Activated CD4-positive, alpha-beta T cell treated with anti-CD3 and anti-CD28 coated beads, Interleukin-2, Interleukin-4, amounts not matched to agents 100 ng/mL and 50 ng/mL, durations not matched to agents 16 hours and 8 hours (primary cell): Measurements from ENCODE around the gene SFSWAP.

Experiments
- DNase-seq: peaks from one replicate; pipeline ENCODE4 v3.0.0-alpha.2; 2020; ENCODE audit warnings: low spot score

SFSWAP gene

GRCh38 chr12:131836193-131836592 is 125.3 kb downstream of the SFSWAP start:
- no peak for DNase-seq

DNA sequence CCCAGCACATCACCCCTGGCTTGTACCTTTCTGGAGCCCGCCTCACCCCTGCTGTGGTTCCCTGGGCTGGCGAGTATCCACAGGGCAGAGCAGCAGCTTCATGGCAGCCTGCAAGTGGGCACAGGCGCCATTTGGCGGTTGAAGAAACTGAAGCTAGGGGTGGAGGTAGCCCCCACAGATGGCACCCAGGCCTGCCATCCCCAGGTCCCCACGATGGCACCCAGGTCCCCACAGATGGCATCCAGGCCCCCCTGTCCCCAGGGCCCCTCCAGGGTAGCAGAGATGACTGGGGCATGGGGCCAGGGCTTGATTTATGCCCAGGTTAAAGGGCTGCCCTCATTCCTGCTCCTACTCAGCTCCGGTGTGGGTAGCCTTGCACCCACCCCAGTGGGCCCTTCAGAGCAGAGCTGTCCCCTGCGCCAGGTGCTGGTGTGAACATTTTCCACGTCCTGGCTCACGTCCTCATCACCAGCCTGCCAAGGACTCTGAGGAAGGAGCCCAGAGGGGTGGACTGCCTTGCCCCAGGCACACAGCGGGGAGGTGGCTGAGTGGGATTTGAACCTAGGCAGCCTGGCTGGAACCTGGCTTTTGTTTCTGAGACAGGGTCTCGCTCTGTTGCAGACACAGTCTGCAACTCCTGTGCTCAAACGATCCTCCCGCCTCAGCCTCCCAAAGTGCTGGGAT is 126.0 kb downstream of the SFSWAP start:
- no peak for DNase-seq

GRCh38 chr12:131840643-131841416 is 129.9 kb downstream of the SFSWAP start:
- DNase-seq: no peak

DNA sequence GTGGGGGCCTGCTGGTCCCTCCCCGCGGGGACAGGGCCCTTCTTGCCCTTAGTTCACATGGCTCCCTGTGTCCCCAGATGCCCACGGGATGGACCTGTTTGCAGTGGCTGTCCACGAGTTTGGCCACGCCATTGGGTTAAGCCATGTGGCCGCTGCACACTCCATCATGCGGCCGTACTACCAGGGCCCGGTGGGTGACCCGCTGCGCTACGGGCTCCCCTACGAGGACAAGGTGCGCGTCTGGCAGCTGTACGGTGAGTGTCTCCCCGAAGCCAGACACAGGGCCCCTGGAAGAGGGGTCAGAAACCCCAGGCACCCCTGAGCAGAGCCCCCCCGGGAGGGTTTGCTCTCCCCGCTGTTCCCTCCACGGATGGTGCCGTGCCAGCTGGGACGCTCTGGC is 130.7 kb downstream of the SFSWAP start:
- no peak for DNase-seq

DNA sequence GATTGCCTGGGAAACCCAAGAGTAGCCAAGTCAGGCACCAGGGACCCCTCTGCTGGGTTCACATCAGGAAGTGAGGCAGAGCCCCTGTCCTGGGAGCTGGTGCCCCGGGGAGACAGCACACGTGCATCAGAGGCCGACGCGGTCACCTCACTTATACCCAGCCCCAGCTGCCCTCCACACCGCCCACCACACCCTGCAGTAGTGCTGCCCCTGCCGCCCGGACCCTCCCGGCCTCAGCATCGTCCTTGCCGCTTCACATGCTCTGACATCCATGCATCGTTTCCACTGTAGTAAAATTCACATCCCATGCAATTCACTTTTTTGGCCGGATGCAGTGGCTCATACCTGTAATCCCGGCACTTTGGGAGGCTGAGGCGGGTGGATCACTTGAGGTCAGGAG is 131.3 kb downstream of the SFSWAP start:
- no peak for DNase-seq

DNA sequence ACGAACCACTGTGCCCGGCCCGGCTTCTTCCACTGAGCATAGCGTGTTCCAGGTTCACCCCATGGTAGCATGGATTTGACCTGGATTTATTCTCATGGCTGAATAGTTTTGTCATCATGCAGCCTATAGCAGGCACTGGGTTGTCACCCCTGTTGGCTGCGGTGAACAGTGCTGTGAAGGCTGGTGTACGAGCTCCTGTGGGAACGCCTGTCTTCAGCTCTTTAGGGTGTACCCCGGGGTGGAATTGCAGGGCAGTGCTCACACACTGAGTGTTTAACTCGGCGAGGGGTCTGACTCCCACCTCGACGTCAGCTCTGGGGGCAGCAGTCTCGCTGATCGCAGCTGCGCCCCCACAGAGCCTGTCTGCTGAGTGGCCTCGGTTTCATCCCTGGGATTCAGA is 132.6 kb downstream of the SFSWAP start:
- no peak for DNase-seq

- no peak for DNase-seq
Measured at GRCh38 chr12:131844140-131844539, 133.2 kb downstream of the SFSWAP start.

- no peak for DNase-seq
Measured at GRCh38 chr12:131844656-131845055, 133.8 kb downstream of the SFSWAP start.

- no peak for DNase-seq
Measured at GRCh38 chr12:131845121-131845520, 134.2 kb downstream of the SFSWAP start.

GRCh38 chr12:131847456-131847855 is 136.6 kb downstream of the SFSWAP start:
- no peak for DNase-seq

DNA sequence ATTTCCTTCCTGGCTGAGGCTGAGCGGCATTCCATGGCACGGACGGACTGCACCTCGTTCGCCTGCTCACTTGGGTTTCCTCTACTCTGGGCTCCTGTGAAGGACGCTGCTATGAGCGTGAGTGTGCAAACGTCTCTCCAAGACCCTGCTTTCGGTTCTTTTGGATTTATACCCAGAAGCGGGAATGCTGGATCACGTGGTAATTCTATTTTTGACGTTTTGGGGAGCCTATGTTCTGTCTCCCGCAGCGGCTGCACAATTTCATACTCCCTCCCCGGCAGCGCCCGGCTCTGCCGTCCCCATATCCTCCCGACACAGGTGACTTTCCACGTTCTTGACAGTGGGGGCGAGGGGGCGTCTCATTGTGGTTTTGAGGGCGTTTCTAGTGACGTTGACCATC is 137.9 kb downstream of the SFSWAP start:
- no peak for DNase-seq
